ENCODE measurements around the gene LPIN3.
"Not testable (repeated sequence)": the region's sequence is repeated elsewhere in the genome, so short reads cannot be mapped to it uniquely, and the experiment has no call there.

The LPIN3 gene

DNA sequence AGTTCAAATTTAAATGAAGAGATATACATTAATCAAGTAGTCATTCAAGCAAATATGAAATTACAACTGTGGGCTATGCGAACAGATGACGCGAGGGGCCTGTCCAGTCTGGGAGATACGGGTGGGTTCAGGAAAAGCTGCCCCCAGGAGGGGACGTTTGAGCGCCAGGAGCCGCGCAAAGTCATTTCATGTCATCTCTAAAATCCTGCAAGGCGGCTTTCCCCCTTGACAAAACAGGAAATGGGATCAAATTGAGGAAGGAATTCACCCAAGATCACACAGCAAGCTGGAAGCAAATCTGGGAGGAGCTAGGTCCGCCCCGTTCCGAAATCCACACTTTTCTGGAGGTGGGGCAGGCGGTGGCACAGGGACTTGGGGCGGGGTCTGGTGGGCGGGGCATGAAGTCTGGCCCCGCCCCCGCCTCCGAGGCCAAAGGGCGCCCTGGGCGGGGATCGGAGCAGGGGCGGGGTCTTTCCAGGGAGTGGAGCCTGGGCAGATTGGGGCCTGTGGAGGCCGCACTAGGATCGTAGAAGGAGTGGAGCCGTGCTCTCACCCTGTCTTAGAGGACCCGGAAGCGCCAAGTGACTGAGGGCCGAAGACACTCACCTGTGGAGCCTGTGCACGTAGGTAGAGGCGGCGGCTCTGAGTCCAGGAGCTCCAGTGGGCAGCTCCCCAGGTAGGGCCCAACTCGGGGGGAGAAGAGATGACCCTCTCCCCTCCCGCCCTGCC, at the start of gene LPIN3:
Gene LPIN3 (plus strand): TSS at position 495 of the 729 bp plus-strand sequence. CDS start 4,983 bp downstream, outside the sequence.
- DNase-seq (ENCODE audit: low read depth in 2 of 2), result peak; percentile 49 to 64

DNA sequence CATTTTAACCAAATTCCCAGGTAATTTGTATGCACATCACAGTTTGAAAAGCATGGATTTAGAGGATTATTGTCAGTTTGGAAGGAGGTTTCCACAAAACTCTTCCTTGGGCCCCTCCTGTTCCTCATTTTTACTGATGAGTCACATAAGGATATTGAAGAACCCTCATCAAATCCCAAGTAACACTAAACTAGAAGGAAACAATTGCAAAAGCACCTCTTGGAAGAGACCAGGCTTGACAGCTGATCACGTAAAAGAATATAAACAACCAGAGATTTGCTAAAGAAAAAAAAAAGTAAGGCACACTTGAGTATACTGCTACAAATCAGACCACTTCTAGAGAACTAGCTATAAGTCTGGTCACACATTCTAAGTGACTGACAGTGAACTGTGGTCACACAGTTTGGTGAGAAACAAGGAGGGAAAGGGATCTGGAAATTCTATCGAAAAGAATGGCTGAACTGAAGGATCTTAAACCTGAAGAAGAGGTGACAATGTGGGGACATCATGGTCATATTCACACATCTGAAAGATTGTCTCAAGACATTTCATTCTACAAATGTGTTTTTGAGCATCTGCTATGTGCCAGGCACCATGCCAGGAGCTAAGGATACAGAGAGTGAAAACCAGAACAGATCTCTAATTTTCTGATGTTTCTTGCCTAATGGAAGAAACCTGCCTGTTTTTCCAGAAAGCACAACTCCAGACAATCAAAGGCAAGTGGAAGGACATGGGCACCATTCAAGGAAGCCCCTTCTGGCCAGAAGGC, 47.2 kb upstream of the LPIN3 start:
- DNase-seq (ENCODE audit: low read depth in 2 of 2), result no peak

GRCh38 chr20:41299899-41300298, 40.7 kb upstream of the LPIN3 start:
- DNase-seq (ENCODE audit: low read depth in 2 of 2), result no peak

DNA sequence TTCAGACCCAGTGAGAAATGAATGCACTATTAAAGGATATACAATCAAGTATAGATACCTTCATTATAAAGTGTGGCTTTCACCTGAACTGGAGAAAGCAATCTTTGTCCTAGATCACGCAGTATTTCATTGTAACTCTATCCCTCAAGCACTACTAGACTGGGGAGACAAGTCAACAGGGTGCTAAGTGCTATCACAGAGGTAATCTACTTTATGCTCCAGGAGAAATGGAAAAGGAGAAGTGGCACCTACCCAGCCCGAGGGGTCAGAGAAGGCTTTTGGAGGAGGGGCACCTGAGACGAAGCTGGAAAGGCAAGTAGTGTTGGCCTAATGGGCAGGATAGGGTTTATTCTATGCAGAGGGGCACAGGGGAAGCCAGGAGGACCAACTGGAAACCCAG, 40.2 kb upstream of the LPIN3 start:
- no peak for DNase-seq (ENCODE audit: low read depth in 2 of 2)

DNA sequence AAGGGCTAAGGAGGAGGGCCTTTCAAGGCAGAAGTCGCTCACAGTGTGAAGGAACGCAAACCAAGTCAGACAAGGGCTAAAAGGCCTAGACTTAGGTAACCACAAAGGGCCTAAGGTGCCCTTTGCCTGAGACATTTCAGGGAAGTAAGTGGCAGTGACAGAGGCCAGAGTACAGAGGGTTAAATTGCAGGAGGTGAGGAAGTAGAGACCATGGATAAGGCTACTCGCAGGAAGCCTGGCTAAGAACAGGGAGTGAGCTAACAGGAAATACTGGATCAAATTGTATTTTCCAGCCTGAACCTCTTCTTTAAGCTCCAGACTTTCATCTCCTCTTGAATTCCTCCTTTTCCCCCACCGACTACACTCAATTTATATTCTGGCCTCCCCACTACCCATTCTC, 39.7 kb upstream of the LPIN3 start:
- no peak for DNase-seq (ENCODE audit: low read depth in 2 of 2)

DNA sequence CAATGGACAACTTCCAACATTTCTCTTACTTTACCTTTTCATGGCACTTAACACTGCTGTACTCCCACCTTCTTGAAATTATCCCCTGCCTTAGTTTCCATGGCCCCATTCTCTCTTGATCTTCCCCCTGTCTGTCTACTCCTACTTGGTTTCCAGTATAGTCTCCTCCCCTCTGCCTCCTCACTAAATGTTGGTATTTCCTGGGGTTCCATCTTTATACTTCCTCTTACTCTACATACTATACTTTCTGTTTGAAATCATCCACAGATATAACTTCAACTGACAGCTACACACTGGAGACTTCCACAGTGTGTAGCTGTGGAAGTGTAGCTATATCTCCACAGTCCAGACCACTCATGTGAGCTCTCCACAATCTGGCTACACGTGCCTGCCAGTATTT, 36.6 kb upstream of the LPIN3 start:
- DNase-seq (ENCODE audit: low read depth in 2 of 2), result no peak

GRCh38 chr20:41304424-41305079, 36.1 kb upstream of the LPIN3 start:
- DNase-seq (ENCODE audit: low read depth in 2 of 2), result no peak

GRCh38 chr20:41306061-41306727, 34.4 kb upstream of the LPIN3 start:
- DNase-seq (ENCODE audit: low read depth in 2 of 2), result no peak

- no peak for DNase-seq (ENCODE audit: low read depth in 2 of 2)
Measured at GRCh38 chr20:41307021-41307420, 33.6 kb upstream of the LPIN3 start.

- no peak for DNase-seq (ENCODE audit: low read depth in 2 of 2)
Measured at GRCh38 chr20:41308290-41308711, 32.3 kb upstream of the LPIN3 start.

DNA sequence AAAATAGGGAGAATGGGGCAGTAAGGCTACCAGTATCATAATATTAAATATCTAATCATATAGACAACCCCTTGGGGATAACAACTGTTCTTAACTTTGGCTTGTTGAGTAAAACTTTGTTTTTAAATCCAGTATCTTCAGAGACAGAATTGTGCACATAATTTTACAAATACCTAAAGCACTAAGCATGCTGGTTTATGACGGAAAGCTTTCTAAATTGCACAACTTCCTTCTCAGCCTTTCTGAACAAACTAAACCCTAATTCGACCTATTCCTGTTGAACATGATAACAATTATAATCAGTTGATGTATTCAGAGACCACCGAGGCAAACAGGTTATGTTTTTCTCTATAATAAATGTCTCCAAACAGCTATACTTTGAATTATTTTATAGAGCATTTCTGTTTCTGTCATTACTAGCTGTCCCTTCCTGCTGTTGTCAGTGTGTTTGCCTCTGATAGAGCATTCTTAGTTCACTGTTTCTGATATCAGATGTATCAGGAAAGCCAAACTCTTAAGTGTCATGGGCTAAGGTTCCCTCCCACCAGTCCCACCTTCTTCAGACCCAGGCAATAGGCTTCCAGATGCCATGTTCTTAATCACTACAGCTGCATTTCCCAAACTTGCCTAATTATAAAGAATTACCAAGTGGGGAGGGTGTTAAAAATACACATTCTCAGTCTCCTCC, 31.8 kb upstream of the LPIN3 start:
- DNase-seq (ENCODE audit: low read depth in 2 of 2), result no peak

- DNase-seq (ENCODE audit: low read depth in 2 of 2), result no peak
Measured at GRCh38 chr20:41309817-41310216, 30.8 kb upstream of the LPIN3 start.

GRCh38 chr20:41312009-41312408, 28.6 kb upstream of the LPIN3 start:
- DNase-seq (ENCODE audit: low read depth in 2 of 2), result not testable (repeated sequence)

GRCh38 chr20:41314386-41314785, 26.2 kb upstream of the LPIN3 start:
- no peak for DNase-seq (ENCODE audit: low read depth in 2 of 2)

GRCh38 chr20:41316051-41316450, 24.6 kb upstream of the LPIN3 start:
- no peak for DNase-seq (ENCODE audit: low read depth in 2 of 2)

GRCh38 chr20:41316602-41317545, 23.7 kb upstream of the LPIN3 start:
- peak; percentile 67 to 74 for DNase-seq (ENCODE audit: low read depth in 2 of 2)

DNA sequence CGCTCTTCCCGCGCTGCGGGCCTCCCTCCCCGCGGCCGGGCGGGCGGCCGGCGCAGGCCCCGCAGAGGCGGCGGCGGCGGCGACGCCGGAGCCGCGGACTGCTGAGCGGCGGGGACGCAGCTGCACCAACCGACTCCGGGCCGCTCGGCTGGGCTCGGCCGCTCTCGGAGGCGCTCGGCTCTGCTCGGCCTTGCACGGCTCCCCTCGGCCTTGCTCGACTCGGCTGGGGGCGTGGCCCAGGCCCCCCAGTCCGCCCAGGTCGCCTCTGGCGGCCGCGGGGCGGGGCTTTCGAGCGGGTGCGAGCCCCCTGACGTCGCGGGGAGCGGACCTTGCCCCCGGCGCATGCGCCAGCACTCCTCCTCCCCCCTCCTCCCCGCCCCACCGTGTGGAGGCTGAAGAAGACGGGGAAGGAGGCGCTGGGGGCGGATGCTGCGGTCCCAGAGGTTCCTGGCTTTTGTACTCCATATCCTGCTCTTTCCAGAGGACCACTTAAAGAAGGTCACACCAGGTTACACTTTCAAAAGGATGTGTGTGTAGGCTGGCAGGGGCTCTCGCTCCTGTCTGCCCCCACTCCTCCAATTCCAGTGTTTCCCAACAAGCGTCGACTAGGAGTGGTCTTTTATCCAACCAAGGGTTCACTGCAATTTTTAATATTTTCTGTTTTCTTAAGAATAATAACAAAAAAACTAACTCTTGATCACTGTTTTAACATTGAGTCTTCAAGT, 22.9 kb upstream of the LPIN3 start, which contains the start of gene ZHX3:
Gene ZHX3 (minus strand): TSS at position 186 of the 725 bp plus-strand sequence. CDS start 112,815 bp downstream, outside the sequence.
- peak; percentile 91 to 96 for DNase-seq (ENCODE audit: low read depth in 2 of 2)

- no peak for DNase-seq (ENCODE audit: low read depth in 2 of 2)
Measured at GRCh38 chr20:41318271-41318649, 22.4 kb upstream of the LPIN3 start.

- DNase-seq (ENCODE audit: low read depth in 2 of 2), result no peak
Measured at GRCh38 chr20:41320441-41320840, 20.2 kb upstream of the LPIN3 start.

- no peak for DNase-seq (ENCODE audit: low read depth in 2 of 2)
Measured at GRCh38 chr20:41320976-41321375, 19.6 kb upstream of the LPIN3 start.
